Activated T-helper 1 cell treated with Interleukin-2 at 50 U/mL for 16 hours (primary cell): ENCODE measurements around the gene IMMP2L.

Experiments used
- DNase-seq: peaks from one replicate; pipeline ENCODE4 v3.0.0-alpha.2; 2020; ENCODE audit warnings: low read depth

The IMMP2L gene

GRCh38 chr7:111210996-111211395, 351.3 kb downstream of the IMMP2L start:
- no peak for DNase-seq

GRCh38 chr7:111210043-111210442, 352.2 kb downstream of the IMMP2L start:
- DNase-seq, result no peak

GRCh38 chr7:111205251-111205650, 357.0 kb downstream of the IMMP2L start:
- DNase-seq, result no peak

- DNase-seq, result no peak
Measured at GRCh38 chr7:111202321-111202720, 360.0 kb downstream of the IMMP2L start.

- no peak for DNase-seq
Measured at GRCh38 chr7:111199643-111200042, 362.6 kb downstream of the IMMP2L start.

GRCh38 chr7:111198255-111198654, 364.0 kb downstream of the IMMP2L start:
- DNase-seq, result no peak

- DNase-seq, result no peak
Measured at GRCh38 chr7:111196655-111197054, 365.6 kb downstream of the IMMP2L start.

GRCh38 chr7:111192614-111193413, 369.5 kb downstream of the IMMP2L start:
- no peak for DNase-seq

- no peak for DNase-seq
Measured at GRCh38 chr7:111190804-111191203, 371.5 kb downstream of the IMMP2L start.

GRCh38 chr7:111184987-111185386, 377.3 kb downstream of the IMMP2L start:
- no peak for DNase-seq

- DNase-seq, result no peak
Measured at GRCh38 chr7:111183321-111183720, 379.0 kb downstream of the IMMP2L start.

GRCh38 chr7:111180338-111180737, 382.0 kb downstream of the IMMP2L start:
- no peak for DNase-seq

- DNase-seq, result no peak
Measured at GRCh38 chr7:111175908-111176441, 386.3 kb downstream of the IMMP2L start.

- no peak for DNase-seq
Measured at GRCh38 chr7:111174510-111174909, 387.8 kb downstream of the IMMP2L start.

GRCh38 chr7:111173990-111174389, 388.3 kb downstream of the IMMP2L start:
- no peak for DNase-seq

- DNase-seq, result no peak
Measured at GRCh38 chr7:111173528-111173927, 388.8 kb downstream of the IMMP2L start.

GRCh38 chr7:111172564-111173257, 389.6 kb downstream of the IMMP2L start:
- no peak for DNase-seq

- DNase-seq, result no peak
Measured at GRCh38 chr7:111168182-111168581, 394.1 kb downstream of the IMMP2L start.

- no peak for DNase-seq
Measured at GRCh38 chr7:111164442-111164841, 397.9 kb downstream of the IMMP2L start.

GRCh38 chr7:111162692-111163091, 399.6 kb downstream of the IMMP2L start:
- no peak for DNase-seq

GRCh38 chr7:111160297-111160696, 402.0 kb downstream of the IMMP2L start:
- DNase-seq, result no peak

GRCh38 chr7:111159426-111159825, 402.9 kb downstream of the IMMP2L start:
- no peak for DNase-seq

- no peak for DNase-seq
Measured at GRCh38 chr7:111150709-111151108, 411.6 kb downstream of the IMMP2L start.
